Epithelial cell of proximal tubule (primary cell): Measurements from ENCODE around the gene CLIP1. TPM values are rescaled to one million over a fixed set of nuclear protein-coding genes. Genes with fewer than 3 reads are reported as not detected.

Experiments used
- DNase-seq: peaks from one replicate; pipeline ENCODE4 v3.0.0-alpha.2; 2011; ENCODE audit warnings: low read depth
- H3K4me3 ChIP-seq: 2 replicates; pipeline ENCODE4 v1.5.1; 2011; ENCODE audit warnings: low read depth, mild to moderate bottlenecking, low read length
- total RNA-seq: library from RNA; depleted of rRNA; stranded (reverse); fragments of >200 nt; gene quantifications from 2 replicates; pipeline ENCODE4 v1.2.3, GENCODE V29; 2015
- TF ChIP-seq, protein P1 (sequence below): conservative IDR thresholded peaks from 2 replicates; pipeline ENCODE4 v1.5.1; 2012; ENCODE audit warnings: low read depth, mild to moderate bottlenecking, low read length

The CLIP1 gene
- total RNA-seq, 1 donor from 2014 or later = 49.6 TPM

- TF ChIP-seq, protein P1, sequence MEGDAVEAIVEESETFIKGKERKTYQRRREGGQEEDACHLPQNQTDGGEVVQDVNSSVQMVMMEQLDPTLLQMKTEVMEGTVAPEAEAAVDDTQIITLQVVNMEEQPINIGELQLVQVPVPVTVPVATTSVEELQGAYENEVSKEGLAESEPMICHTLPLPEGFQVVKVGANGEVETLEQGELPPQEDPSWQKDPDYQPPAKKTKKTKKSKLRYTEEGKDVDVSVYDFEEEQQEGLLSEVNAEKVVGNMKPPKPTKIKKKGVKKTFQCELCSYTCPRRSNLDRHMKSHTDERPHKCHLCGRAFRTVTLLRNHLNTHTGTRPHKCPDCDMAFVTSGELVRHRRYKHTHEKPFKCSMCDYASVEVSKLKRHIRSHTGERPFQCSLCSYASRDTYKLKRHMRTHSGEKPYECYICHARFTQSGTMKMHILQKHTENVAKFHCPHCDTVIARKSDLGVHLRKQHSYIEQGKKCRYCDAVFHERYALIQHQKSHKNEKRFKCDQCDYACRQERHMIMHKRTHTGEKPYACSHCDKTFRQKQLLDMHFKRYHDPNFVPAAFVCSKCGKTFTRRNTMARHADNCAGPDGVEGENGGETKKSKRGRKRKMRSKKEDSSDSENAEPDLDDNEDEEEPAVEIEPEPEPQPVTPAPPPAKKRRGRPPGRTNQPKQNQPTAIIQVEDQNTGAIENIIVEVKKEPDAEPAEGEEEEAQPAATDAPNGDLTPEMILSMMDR = no peak
- DNase-seq = no peak
Measured at GRCh38 chr12:122298071-122298748, 124.3 kb downstream of the CLIP1 start.

GRCh38 chr12:122297494-122297893, 125.0 kb downstream of the CLIP1 start:
- H3K4me3 ChIP-seq = no peak overlapping the region
- no peak for DNase-seq
- TF ChIP-seq, protein P1 = no peak

More at GRCh38 chr12:122298071-122298748, 124.3 kb downstream of the CLIP1 start:
- no peak overlapping the region for H3K4me3 ChIP-seq

DNA sequence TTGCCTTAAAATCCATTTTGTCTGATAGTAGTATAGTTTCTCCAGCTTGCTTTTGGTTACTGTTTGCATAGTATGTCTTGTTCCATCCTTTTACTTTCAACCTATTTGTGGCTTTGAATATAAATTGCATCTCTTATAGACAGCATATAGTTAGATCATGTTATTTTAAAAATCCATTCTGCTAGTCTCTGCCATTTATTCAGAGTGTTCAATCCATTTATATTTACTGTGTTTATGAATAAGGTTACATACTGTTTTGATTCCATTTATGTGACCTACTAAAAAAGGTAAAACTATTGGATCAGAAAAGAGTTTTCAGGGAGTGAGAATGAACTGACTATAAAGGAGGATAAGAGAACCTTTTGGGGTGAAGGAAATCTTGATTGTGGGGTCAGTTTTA, 126.6 kb downstream of the CLIP1 start:
- no peak for DNase-seq
- TF ChIP-seq, protein P1 = no peak
- no peak overlapping the region for H3K4me3 ChIP-seq

- TF ChIP-seq, protein P1 = no peak
- H3K4me3 ChIP-seq = no peak overlapping the region
- no peak for DNase-seq
Measured at GRCh38 chr12:122293081-122293480, 129.4 kb downstream of the CLIP1 start.

DNA sequence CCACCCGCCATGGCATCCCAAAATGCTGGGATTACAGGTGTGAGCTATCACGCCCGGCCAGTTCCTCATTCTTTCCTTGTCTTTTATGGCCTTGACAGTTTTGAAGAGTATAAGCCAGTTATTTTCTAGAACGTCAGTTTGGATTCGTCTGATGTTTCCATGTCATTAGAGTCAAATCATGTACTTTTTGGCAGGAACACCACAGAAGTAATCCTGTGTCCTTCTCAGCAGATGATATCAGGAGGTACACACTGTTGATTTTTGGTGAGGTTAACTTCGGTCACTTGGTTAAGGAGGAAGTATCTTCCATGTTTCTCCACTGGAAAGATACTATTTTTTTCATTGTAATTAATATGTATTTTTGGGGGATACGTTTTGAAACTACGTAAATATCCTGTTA, 131.0 kb downstream of the CLIP1 start:
- no peak overlapping the region for H3K4me3 ChIP-seq
- TF ChIP-seq, protein P1 = no peak
- no peak for DNase-seq

DNA sequence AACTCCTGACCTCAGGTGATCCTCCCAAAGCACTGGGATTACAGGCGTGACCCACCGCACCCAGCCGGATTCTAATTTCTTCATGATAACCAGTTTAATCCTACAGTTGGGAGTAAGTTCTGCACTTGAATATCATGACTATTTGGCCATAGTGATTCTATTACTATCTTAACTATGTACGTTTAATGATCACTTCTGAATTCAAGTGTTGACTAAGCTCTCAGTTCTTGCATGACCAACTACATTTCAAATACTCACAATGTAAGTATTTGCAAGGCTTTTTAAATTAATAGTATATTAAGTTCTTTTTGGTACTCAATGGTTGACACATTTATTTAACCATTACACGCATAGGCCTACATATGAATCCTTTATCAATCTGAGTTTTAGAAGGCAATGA, 138.8 kb downstream of the CLIP1 start:
- no peak for DNase-seq
- TF ChIP-seq, protein P1 = no peak
- H3K4me3 ChIP-seq = no peak overlapping the region

DNA sequence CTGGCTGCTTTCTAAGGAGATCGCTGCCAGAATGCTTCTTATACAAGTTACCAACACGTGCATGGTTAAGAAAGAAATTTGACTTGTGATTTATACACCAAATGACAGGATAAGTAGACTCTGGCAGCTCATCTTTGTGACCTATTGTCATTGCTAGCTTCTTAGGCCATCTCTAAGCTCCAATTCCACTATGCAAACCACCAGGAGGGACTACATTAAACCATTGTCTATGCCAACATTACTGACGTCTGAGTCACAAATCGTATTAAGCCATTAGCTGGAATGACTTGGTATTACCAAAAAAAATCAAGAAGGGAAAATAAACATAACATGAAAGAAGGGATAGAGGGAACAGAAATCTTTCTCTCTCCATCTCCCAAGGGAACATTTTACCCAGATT, 140.4 kb downstream of the CLIP1 start:
- TF ChIP-seq, protein P1 = no peak
- no peak for DNase-seq
- H3K4me3 ChIP-seq = no peak overlapping the region
